Fibroblast of lung (primary cell): ENCODE data around the gene SLC47A1.

Experiments
- EZH2 ChIP-seq: IDR thresholded peaks from 2 replicates; pipeline ENCODE4 v1.5.1; 2012; ENCODE audit warnings: low read length, control low read depth, mild to moderate bottlenecking; ENCODE audit errors: missing control alignments
- TF ChIP-seq, protein P1 (sequence below), 2 donors: IDR thresholded peaks in 1 of 2; conservative IDR thresholded peaks in 1 of 2; 1 replicate in 1 of 2; 2 replicates in 1 of 2; pipeline ENCODE4 v1.5.1; 2011 to 2012; ENCODE audit warnings: low read length in 2 of 2, control low read depth in 1 of 2, inconsistent platforms in 1 of 2, low read depth in 1 of 2, mild to moderate bottlenecking in 1 of 2

DNA sequence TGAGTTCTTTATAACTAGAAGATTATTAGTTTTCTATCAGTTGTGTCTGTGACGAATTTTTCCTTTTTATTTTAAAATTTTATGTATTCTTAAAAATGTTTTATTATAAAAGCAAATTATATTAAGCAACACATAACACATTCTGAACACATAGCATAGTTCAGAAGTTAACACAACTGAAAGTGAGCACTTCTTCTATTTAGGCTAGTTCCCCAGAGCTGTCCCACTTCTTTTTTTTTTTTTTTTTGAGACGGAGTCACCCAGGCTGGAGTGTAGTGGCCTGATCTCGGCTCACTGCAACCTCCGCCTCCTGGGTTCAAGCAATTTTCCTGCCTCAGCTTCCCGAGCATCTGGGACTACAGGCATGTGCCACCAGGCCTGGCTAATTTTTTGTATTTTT is 77.2 kb downstream of the SLC47A1 start:
- TF ChIP-seq, protein P1, sequence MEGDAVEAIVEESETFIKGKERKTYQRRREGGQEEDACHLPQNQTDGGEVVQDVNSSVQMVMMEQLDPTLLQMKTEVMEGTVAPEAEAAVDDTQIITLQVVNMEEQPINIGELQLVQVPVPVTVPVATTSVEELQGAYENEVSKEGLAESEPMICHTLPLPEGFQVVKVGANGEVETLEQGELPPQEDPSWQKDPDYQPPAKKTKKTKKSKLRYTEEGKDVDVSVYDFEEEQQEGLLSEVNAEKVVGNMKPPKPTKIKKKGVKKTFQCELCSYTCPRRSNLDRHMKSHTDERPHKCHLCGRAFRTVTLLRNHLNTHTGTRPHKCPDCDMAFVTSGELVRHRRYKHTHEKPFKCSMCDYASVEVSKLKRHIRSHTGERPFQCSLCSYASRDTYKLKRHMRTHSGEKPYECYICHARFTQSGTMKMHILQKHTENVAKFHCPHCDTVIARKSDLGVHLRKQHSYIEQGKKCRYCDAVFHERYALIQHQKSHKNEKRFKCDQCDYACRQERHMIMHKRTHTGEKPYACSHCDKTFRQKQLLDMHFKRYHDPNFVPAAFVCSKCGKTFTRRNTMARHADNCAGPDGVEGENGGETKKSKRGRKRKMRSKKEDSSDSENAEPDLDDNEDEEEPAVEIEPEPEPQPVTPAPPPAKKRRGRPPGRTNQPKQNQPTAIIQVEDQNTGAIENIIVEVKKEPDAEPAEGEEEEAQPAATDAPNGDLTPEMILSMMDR (conservative IDR thresholded peaks at IDR 0.05 in 1 of 2, IDR thresholded peaks at IDR 0.05 in 1 of 2; ENCODE audit: low read depth in 1 of 2, low read length in 2 of 2), result no peak
- no peak for TF ChIP-seq EZH2
